Gastrocnemius medialis (tissue), 4 donors: ENCODE measurements around the gene BAIAP2L2.

Experiments used
- POLR2A ChIP-seq, 2 donors: fragments of 450-650 bp; IDR thresholded peaks; one replicate each; pipeline ENCODE4 v1.6.1; 2017; ENCODE audit warnings: antibody characterized with exemption in 2 of 2, mild to moderate bottlenecking in 2 of 2, moderate library complexity in 2 of 2
- TF ChIP-seq, protein P1 (sequence below), 5 experiments: fragments of 450-650 bp in 3 of 5; fragments of 200-600 bp in 2 of 5; sonication (generic) in 2 of 5; IDR thresholded peaks in 4 of 5; conservative IDR thresholded peaks in 1 of 5; 1 replicate in 4 of 5; 2 replicates in 1 of 5; pipeline ENCODE4 v1.5.1; 2016 to 2019; ENCODE audit warnings: antibody characterized with exemption in 5 of 5, mild to moderate bottlenecking in 3 of 5, moderate library complexity in 3 of 5

DNA sequence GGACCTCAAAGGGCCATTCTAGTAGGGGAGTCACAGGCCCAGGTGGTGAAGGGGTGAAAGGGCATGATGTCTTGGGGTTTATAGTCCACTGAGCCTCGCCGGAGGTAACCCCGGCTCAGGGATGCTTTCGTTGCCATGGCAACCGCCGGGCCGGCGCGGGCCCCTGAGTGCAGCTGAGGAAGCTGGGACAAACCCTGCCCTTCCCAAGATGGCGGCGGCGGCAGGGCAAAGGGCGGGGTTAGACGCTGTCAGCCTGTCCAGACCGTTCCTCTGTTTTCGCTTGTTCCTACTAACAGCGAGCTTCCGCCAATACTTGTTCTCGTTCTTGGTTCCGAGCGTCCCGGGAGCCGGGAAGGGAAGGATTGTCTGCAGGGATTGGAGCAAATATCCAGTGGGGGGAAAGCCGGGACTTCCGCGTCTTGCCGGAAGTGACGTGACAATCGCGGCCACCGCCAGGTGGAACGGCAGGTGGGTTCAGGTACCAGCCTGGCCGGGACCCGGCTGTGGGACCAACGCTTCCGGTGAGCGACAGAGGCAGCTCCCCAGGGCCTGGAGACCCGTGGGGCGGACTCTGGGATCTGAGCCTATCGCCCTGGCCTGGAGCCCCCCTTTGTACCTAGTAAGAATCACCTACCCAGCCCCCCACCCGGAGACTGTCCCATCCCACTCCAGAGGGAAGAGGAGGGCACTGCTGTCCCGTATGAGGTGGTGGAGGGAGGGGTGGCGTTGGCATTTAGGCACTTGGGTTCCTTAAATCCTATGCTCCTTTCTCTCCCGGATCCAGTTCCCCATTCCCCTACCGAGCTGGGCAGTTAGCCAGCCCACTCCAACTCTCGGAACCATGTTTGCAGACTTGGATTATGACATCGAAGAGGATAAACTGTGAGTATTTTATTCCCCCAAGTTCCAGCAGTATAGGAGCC lies 53.3 kb downstream of the BAIAP2L2 start, which contains the start of gene PICK1:
- TF ChIP-seq, protein P1, sequence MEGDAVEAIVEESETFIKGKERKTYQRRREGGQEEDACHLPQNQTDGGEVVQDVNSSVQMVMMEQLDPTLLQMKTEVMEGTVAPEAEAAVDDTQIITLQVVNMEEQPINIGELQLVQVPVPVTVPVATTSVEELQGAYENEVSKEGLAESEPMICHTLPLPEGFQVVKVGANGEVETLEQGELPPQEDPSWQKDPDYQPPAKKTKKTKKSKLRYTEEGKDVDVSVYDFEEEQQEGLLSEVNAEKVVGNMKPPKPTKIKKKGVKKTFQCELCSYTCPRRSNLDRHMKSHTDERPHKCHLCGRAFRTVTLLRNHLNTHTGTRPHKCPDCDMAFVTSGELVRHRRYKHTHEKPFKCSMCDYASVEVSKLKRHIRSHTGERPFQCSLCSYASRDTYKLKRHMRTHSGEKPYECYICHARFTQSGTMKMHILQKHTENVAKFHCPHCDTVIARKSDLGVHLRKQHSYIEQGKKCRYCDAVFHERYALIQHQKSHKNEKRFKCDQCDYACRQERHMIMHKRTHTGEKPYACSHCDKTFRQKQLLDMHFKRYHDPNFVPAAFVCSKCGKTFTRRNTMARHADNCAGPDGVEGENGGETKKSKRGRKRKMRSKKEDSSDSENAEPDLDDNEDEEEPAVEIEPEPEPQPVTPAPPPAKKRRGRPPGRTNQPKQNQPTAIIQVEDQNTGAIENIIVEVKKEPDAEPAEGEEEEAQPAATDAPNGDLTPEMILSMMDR (IDR thresholded peaks at IDR 0.05 in 4 of 5, conservative IDR thresholded peaks at IDR 0.05 in 1 of 5), result peak in 3 of 5 experiments; percentile 11 to 26 (median 21)
- peak; percentile 58 to 67 for TF ChIP-seq POLR2A (IDR thresholded peaks at IDR 0.05)
